Peyer's patch (tissue), 4 donors: Measurements from ENCODE around the gene EVL. TPM values are rescaled to one million over a fixed set of nuclear protein-coding genes. Genes with fewer than 3 reads are reported as not detected.
A peak's percentile ranks its signal among the peaks of the same experiment; 100 is the strongest.

Source experiments
- DNase-seq, 3 donors: peaks; one replicate each; pipeline ENCODE4 v3.0.0-alpha.2; 2017 to 2019
- H3K27ac ChIP-seq, 4 donors: fragments of 200-600 bp; sonication (generic); one replicate each; pipeline ENCODE4 v1.5.1; 2016 to 2019
- H3K27me3 ChIP-seq, 2 donors: fragments of 200-600 bp; sonication (generic); one replicate each; pipeline ENCODE4 v1.5.1; 2019
- H3K36me3 ChIP-seq, 3 donors: fragments of 200-600 bp; sonication (generic); one replicate each; pipeline ENCODE4 v1.5.1; 2016 to 2019
- H3K4me1 ChIP-seq, 4 donors: fragments of 200-600 bp; sonication (generic); one replicate each; pipeline ENCODE4 v1.5.1; 2016 to 2019
- H3K4me3 ChIP-seq, 4 donors: fragments of 200-600 bp; sonication (generic); 1 replicate in 3 of 4; 2 replicates in 1 of 4; pipeline ENCODE4 v1.5.1; 2016 to 2019; ENCODE audit warnings: mild to moderate bottlenecking in 1 of 4
- H3K9me3 ChIP-seq, 4 donors: fragments of 200-600 bp; sonication (generic); one replicate each; pipeline ENCODE4 v1.5.1; 2016 to 2019; ENCODE audit warnings: mild to moderate bottlenecking in 1 of 4
- POLR2A ChIP-seq, 2 donors: fragments of 450-650 bp; IDR thresholded peaks; one replicate each; pipeline ENCODE4 v1.5.1; 2017; ENCODE audit warnings: antibody characterized with exemption in 2 of 2, mild to moderate bottlenecking in 2 of 2, moderate library complexity in 2 of 2
- total RNA-seq, 4 donors: library from RNA; depleted of rRNA; stranded (reverse); fragments of >200 nt; gene quantifications; one replicate each; pipeline ENCODE4 v1.1.0, GENCODE V29; 2016
- TF ChIP-seq, protein P1 (sequence below), 6 experiments: fragments of 450-650 bp in 4 of 6; fragments of 200-600 bp in 2 of 6; sonication (generic) in 1 of 6; IDR thresholded peaks; one replicate each; pipeline ENCODE4 v1.5.1; 2017 to 2019; ENCODE audit warnings: antibody characterized with exemption in 6 of 6, mild to moderate bottlenecking in 3 of 6, moderate library complexity in 1 of 6

EVL gene
- total RNA-seq, 4 donors from 2014 or later = 44.9 to 409 (median 110) TPM

- no peaks in the 10 kb centered on the region for H3K27me3 ChIP-seq
- TF ChIP-seq POLR2A (IDR thresholded peaks at IDR 0.05) = no peak
- TF ChIP-seq, protein P1, sequence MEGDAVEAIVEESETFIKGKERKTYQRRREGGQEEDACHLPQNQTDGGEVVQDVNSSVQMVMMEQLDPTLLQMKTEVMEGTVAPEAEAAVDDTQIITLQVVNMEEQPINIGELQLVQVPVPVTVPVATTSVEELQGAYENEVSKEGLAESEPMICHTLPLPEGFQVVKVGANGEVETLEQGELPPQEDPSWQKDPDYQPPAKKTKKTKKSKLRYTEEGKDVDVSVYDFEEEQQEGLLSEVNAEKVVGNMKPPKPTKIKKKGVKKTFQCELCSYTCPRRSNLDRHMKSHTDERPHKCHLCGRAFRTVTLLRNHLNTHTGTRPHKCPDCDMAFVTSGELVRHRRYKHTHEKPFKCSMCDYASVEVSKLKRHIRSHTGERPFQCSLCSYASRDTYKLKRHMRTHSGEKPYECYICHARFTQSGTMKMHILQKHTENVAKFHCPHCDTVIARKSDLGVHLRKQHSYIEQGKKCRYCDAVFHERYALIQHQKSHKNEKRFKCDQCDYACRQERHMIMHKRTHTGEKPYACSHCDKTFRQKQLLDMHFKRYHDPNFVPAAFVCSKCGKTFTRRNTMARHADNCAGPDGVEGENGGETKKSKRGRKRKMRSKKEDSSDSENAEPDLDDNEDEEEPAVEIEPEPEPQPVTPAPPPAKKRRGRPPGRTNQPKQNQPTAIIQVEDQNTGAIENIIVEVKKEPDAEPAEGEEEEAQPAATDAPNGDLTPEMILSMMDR (IDR thresholded peaks at IDR 0.05) = no peak
- no peaks in the 10 kb centered on the region for H3K9me3 ChIP-seq
- H3K4me3 ChIP-seq = no peak overlapping the region
- H3K27ac ChIP-seq = peak overlapping the region in 2 of 4 donors; percentile 44 to 49
- H3K4me1 ChIP-seq = peaks cover 0 to 10% (median 7%) of the 10 kb centered on the region in 4 donors
- no peak for DNase-seq
- H3K36me3 ChIP-seq = peaks cover 0 to 6% (median 0%) of the 10 kb centered on the region in 3 donors
Measured at GRCh38 chr14:100081997-100082625, 16.9 kb downstream of the EVL start.

- Histone ChIP-seq H3K9me3 (no peaks in the 10 kb centered on the region), H3K27ac (peak overlapping the region in 2 of 4 donors; percentile 44 to 49), H3K36me3 (peaks cover 0 to 6% (median 0%) of the 10 kb centered on the region in 3 donors), H3K4me1 (peaks cover 0 to 10% (median 7%) of the 10 kb centered on the region in 4 donors), H3K4me3 (no peak overlapping the region), H3K27me3 (no peaks in the 10 kb centered on the region)
- TF ChIP-seq, protein P1 (IDR thresholded peaks at IDR 0.05) = no peak
- no peak for TF ChIP-seq POLR2A (IDR thresholded peaks at IDR 0.05)
- DNase-seq = no peak
Measured at GRCh38 chr14:100082723-100083122, 17.5 kb downstream of the EVL start.

GRCh38 chr14:100083706-100084105, 18.5 kb downstream of the EVL start:
- Histone ChIP-seq H3K9me3 (no peaks in the 10 kb centered on the region), H3K27me3 (no peaks in the 10 kb centered on the region), H3K4me3 (no peak overlapping the region), H3K27ac (no peak overlapping the region), H3K4me1 (peaks cover 0 to 7% (median 5%) of the 10 kb centered on the region in 4 donors), H3K36me3 (peaks cover 0 to 6% (median 0%) of the 10 kb centered on the region in 3 donors)
- TF ChIP-seq, protein P1 (IDR thresholded peaks at IDR 0.05) = no peak
- no peak for TF ChIP-seq POLR2A (IDR thresholded peaks at IDR 0.05)
- no peak for DNase-seq

DNA sequence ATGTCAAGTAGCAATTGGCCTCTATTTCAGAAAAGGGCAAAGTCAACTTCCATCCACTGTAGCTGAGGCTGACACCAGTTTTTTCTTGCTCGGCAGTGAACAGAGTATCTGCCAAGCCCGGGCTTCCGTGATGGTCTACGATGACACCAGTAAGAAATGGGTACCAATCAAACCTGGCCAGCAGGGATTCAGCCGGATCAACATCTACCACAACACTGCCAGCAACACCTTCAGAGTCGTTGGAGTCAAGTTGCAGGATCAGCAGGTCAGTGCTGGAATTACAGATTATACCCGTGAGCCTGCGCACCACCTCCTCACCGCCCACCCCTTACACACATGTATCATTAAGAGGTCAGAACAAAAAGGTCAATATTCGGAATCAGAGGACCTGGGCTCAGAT, 19.4 kb downstream of the EVL start:
- Histone ChIP-seq H3K9me3 (no peaks in the 10 kb centered on the region), H3K4me3 (no peak overlapping the region), H3K36me3 (peaks cover 0 to 6% (median 0%) of the 10 kb centered on the region in 3 donors), H3K27ac (no peak overlapping the region), H3K4me1 (peaks cover 0 to 7% (median 0%) of the 10 kb centered on the region in 4 donors), H3K27me3 (no peaks in the 10 kb centered on the region)
- TF ChIP-seq, protein P1 (IDR thresholded peaks at IDR 0.05) = no peak
- TF ChIP-seq POLR2A (IDR thresholded peaks at IDR 0.05) = no peak
- no peak for DNase-seq

- no peaks in the 10 kb centered on the region for H3K9me3 ChIP-seq
- no peaks in the 10 kb centered on the region for H3K27me3 ChIP-seq
- peaks cover 0 to 7% (median 0%) of the 10 kb centered on the region in 4 donors for H3K4me1 ChIP-seq
- TF ChIP-seq, protein P1 (IDR thresholded peaks at IDR 0.05) = no peak
- no peak for TF ChIP-seq POLR2A (IDR thresholded peaks at IDR 0.05)
- DNase-seq = no peak
- H3K27ac ChIP-seq = no peak overlapping the region
- H3K4me3 ChIP-seq = no peak overlapping the region
- peaks cover 0 to 6% (median 0%) of the 10 kb centered on the region in 3 donors for H3K36me3 ChIP-seq
Measured at GRCh38 chr14:100085462-100085861, 20.2 kb downstream of the EVL start.
